GM23338 (cell line): ENCODE results near the gene GPHN. TPM values are rescaled to one million over a fixed set of nuclear protein-coding genes. Genes with fewer than 3 reads are reported as not detected.

ENCODE experiments used
- ATAC-seq: fragments of 200-7000 bp; cut with Tn5 transposase; 3 replicates; pipeline ENCODE4 v1.9.1; 2020
- DNase-seq: peaks from one replicate; pipeline ENCODE4 v3.0.0-alpha.2; 2015; ENCODE audit warnings: low spot score
- H2AFZ ChIP-seq: fragments of 200-600 bp; sonication (generic); 2 replicates; pipeline ENCODE4 v1.8.0; 2016; ENCODE audit warnings: antibody characterized with exemption, mild to moderate bottlenecking, moderate library complexity
- H3F3A ChIP-seq: fragments of 200-600 bp; sonication (generic); replicated peaks from 2 replicates; pipeline ENCODE4 v1.8.0; 2017; ENCODE audit warnings: antibody characterized with exemption, mixed run types, low read depth
- H3K27ac ChIP-seq: fragments of 200-600 bp; sonication (generic); 2 replicates; pipeline ENCODE4 v1.6.1; 2016; ENCODE audit warnings: low read depth
- H3K27me3 ChIP-seq: fragments of 200-600 bp; sonication (generic); 2 replicates; pipeline ENCODE4 v1.8.0; 2016; ENCODE audit warnings: mild to moderate bottlenecking, mixed run types, moderate library complexity; ENCODE audit not compliant: insufficient read depth
- H3K36me3 ChIP-seq: fragments of 200-600 bp; sonication (generic); 2 replicates; pipeline ENCODE4 v1.8.0; 2016; ENCODE audit warnings: mild to moderate bottlenecking; ENCODE audit not compliant: insufficient read depth
- H3K4me1 ChIP-seq: fragments of 200-600 bp; sonication (generic); 2 replicates; pipeline ENCODE4 v1.8.0; 2016; ENCODE audit warnings: mild to moderate bottlenecking, moderate library complexity; ENCODE audit not compliant: insufficient read depth
- H3K4me2 ChIP-seq: fragments of 200-600 bp; sonication (generic); 2 replicates; pipeline ENCODE4 v1.7.1; 2017; ENCODE audit warnings: mixed run types
- H3K4me3 ChIP-seq: fragments of 200-600 bp; sonication (generic); 2 replicates; pipeline ENCODE4 v1.6.1; 2016; ENCODE audit warnings: mixed run types
- H3K79me2 ChIP-seq: fragments of 200-600 bp; sonication (generic); replicated peaks from 2 replicates; pipeline ENCODE4 v1.8.0; 2017; ENCODE audit warnings: mild to moderate bottlenecking; ENCODE audit not compliant: insufficient read depth
- H3K9me2 ChIP-seq: fragments of 200-600 bp; sonication (generic); 2 replicates; pipeline ENCODE4 v1.8.0; 2017; ENCODE audit not compliant: insufficient read depth
- H4K20me1 ChIP-seq: fragments of 200-600 bp; sonication (generic); replicated peaks from 2 replicates; pipeline ENCODE4 v1.8.0; 2017; ENCODE audit warnings: mild to moderate bottlenecking; ENCODE audit not compliant: insufficient read depth
- H3K27ac Mint-ChIP-seq: 2 replicates; pipeline ENCODE4 v1.8.0; 2020; ENCODE audit warnings: inconsistent platforms, mild to moderate bottlenecking, moderate library complexity, mixed read lengths
- H3K27me3 Mint-ChIP-seq: 3 replicates; pipeline ENCODE4 v1.8.0; 2022; ENCODE audit warnings: low read depth, mild to moderate bottlenecking, moderate library complexity, mixed read lengths, inconsistent platforms; ENCODE audit not compliant: insufficient read depth, poor library complexity
- H3K36me3 Mint-ChIP-seq: 3 replicates; pipeline ENCODE4 v1.8.0; 2021; ENCODE audit warnings: low read depth, mild to moderate bottlenecking, inconsistent platforms, moderate library complexity, mixed read lengths
- H3K4me1 Mint-ChIP-seq: 3 replicates; pipeline ENCODE4 v1.8.0; 2020; ENCODE audit warnings: mild to moderate bottlenecking, inconsistent platforms, mixed read lengths
- H3K4me3 Mint-ChIP-seq: 3 replicates; pipeline ENCODE4 v1.8.0; 2021; ENCODE audit warnings: moderate library complexity, mild to moderate bottlenecking, inconsistent platforms, mixed read lengths
- H3K9me3 Mint-ChIP-seq: 3 replicates; pipeline ENCODE4 v1.8.0; 2020; ENCODE audit warnings: moderate library complexity, mild to moderate bottlenecking, inconsistent platforms, mixed read lengths
- CTCF ChIP-seq, 2 experiments: fragments of 200-600 bp in 1 of 2; sonication (generic) in 1 of 2; conservative IDR thresholded peaks; 2 replicates each; pipeline versions ENCODE4 v1.5.1 to v1.6.1; 2016 to 2017; ENCODE audit warnings: antibody characterized with exemption in 2 of 2, low read depth in 2 of 2, mild to moderate bottlenecking in 2 of 2, moderate library complexity in 1 of 2
- ETS1 ChIP-seq: IDR thresholded peaks from 2 replicates; pipeline ENCODE4 v1.6.1; 2016; ENCODE audit warnings: antibody characterized with exemption
- EZH2phosphoT487 ChIP-seq: fragments of 200-600 bp; sonication (generic); IDR thresholded peaks from one replicate; pipeline ENCODE4 v1.8.1; 2018; ENCODE audit warnings: antibody characterized with exemption; ENCODE audit not compliant: unreplicated experiment
- JUNB ChIP-seq: IDR thresholded peaks from one replicate; pipeline ENCODE4 v1.6.1; 2016; ENCODE audit warnings: antibody characterized with exemption; ENCODE audit not compliant: unreplicated experiment
- NANOG ChIP-seq: IDR thresholded peaks from 2 replicates; pipeline ENCODE4 v1.6.1; 2016; ENCODE audit warnings: antibody characterized with exemption, borderline replicate concordance
- POLR2AphosphoS5 ChIP-seq: IDR thresholded peaks from 2 replicates; pipeline ENCODE4 v1.6.1; 2016; ENCODE audit warnings: antibody characterized with exemption, low read depth
- STAT1 ChIP-seq: IDR thresholded peaks from one replicate; pipeline ENCODE4 v1.6.1; 2016; ENCODE audit warnings: antibody characterized with exemption; ENCODE audit not compliant: unreplicated experiment
- ZNF114 ChIP-seq: fragments of 250-450 bp; sonication (Bioruptor Pico); IDR thresholded peaks from 2 replicates; pipeline ENCODE4 v1.5.0; 2020; ENCODE audit warnings: mild to moderate bottlenecking, moderate library complexity
- ZNF331 ChIP-seq: fragments of 250-450 bp; sonication (Bioruptor Pico); IDR thresholded peaks from 2 replicates; pipeline ENCODE4 v1.5.0; 2020; ENCODE audit warnings: low read depth, mild to moderate bottlenecking, moderate library complexity
- ZNF462 ChIP-seq: fragments of 250-450 bp; sonication (Bioruptor Pico); IDR thresholded peaks from 2 replicates; pipeline ENCODE4 v1.5.0; 2020; ENCODE audit warnings: mild to moderate bottlenecking, moderate library complexity
- polyA plus RNA-seq: library from polyadenylated mRNA; unstranded; fragments of >200 nt; fragmentation: Nextera tagmentation; extraction: Ambion mirVana; gene quantifications from 2 replicates; pipeline ENCODE4 v1.2.1, GENCODE V29; 2016
- total RNA-seq: library from RNA; depleted of rRNA; stranded (reverse); fragments of >200 nt; shearing (Covaris generic); gene quantifications from 2 replicates; pipeline ENCODE4 v1.2.3, GENCODE V29; 2014

Gene GPHN
- total and polyA plus RNA-seq, 2 experiments from 2014 or later = 17.6 to 20.6 TPM

- TF ChIP-seq ZNF462 (CRISPR knock-in tag) (no peak), ZNF114 (no peak), POLR2AphosphoS5 (no peak), ZNF331 (CRISPR knock-in tag) (no peak), NANOG (no peak), JUNB (no peak), EZH2phosphoT487 (no peak), STAT1 (no peak), ETS1 (no peak)
Measured at GRCh38 chr14:67127174-67127573, 619.2 kb downstream of the GPHN start (continued).

- no peak for DNase-seq
- H3K36me3 Mint-ChIP-seq = no peaks in the 10 kb centered on the region
- H3K9me2 ChIP-seq = no peaks in the 10 kb centered on the region
- H3K36me3 ChIP-seq = no peaks in the 10 kb centered on the region
- ATAC-seq = no peak
- no peak overlapping the region for H3K4me2 ChIP-seq
- no peak overlapping the region for H3K27ac ChIP-seq
- no peaks in the 10 kb centered on the region for H3K27me3 Mint-ChIP-seq
- no peak overlapping the region for H3K27ac Mint-ChIP-seq
- H3K27me3 ChIP-seq = no peaks in the 10 kb centered on the region
- H3K79me2 ChIP-seq = no peaks in the 10 kb centered on the region
- peaks cover 9% of the 10 kb centered on the region for H3K4me1 Mint-ChIP-seq
- H3K4me3 Mint-ChIP-seq = no peak overlapping the region
- H4K20me1 ChIP-seq = no peaks in the 10 kb centered on the region
- H3K9me3 Mint-ChIP-seq = no peaks in the 10 kb centered on the region
- no peak overlapping the region for H3K4me3 ChIP-seq
- no peaks in the 10 kb centered on the region for H3K4me1 ChIP-seq
- H3F3A ChIP-seq = no peaks in the 10 kb centered on the region
- H2AFZ ChIP-seq = no peak overlapping the region
- TF ChIP-seq CTCF (conservative IDR thresholded peaks at IDR 0.05; ENCODE audit: low read depth in 2 of 2) (no peak), ZNF331 (CRISPR knock-in tag) (no peak)
Measured at GRCh38 chr14:67129768-67130167, 621.8 kb downstream of the GPHN start.
